ENCODE results near the gene PARM1. TPM values are rescaled to one million over a fixed set of nuclear protein-coding genes. Genes with fewer than 3 reads are reported as not detected.

PARM1 gene
- total and polyA plus RNA-seq, 2 of the 4 experiments (the other 2 are of a cell fraction) = 0.07 to 0.18 TPM

- Histone ChIP-seq H3K23ac (ENCODE audit: low read depth, low read length) (no peak overlapping the region), H3K9me3 (ENCODE audit: control insufficient read depth, insufficient read depth, low read length) (no peaks in the 10 kb centered on the region), H3K27me3 (ENCODE audit: control insufficient read depth, insufficient read depth, low read length) (peaks cover 41% of the 10 kb centered on the region), H3K79me1 (ENCODE audit: low read depth in 1 of 2, low read length in 2 of 2) (no peaks in the 10 kb centered on the region), H4K20me1 (ENCODE audit: insufficient read depth, low read length) (no peaks in the 10 kb centered on the region; the same call in 1 of the 2 replicates), H2AFZ (replicated peaks; ENCODE audit: low read length, poor library complexity) (no peak overlapping the region), H4K91ac (ENCODE audit: insufficient read depth, low read depth, low read length) (no peak overlapping the region), H3K4me1 (ENCODE audit: control insufficient read depth, insufficient read depth, low read length) (no peaks in the 10 kb centered on the region), H2AK9ac (replicated peaks; ENCODE audit: low read depth, low read length, poor library complexity) (no peak overlapping the region), H3K27ac (ENCODE audit: insufficient read depth, low read length) (no peak overlapping the region), H3K9me1 (ENCODE audit: insufficient read depth, low read length) (no peaks in the 10 kb centered on the region), H4K8ac (ENCODE audit: low read depth in 2 of 2, low read length in 2 of 2) (no peak overlapping the region), H3K4me2 (ENCODE audit: low read depth, low read length) (no peak overlapping the region), H3K9ac (ENCODE audit: low read depth, low read length) (no peak overlapping the region), H3K56ac (ENCODE audit: extremely low read depth, insufficient read depth, low read length) (no peak overlapping the region), H2AK5ac (ENCODE audit: low read depth, low read length) (no peak overlapping the region), H3K4ac (ENCODE audit: low read depth, low read length) (no peak overlapping the region), H2BK20ac (ENCODE audit: low read depth, low read length) (no peak overlapping the region), H2BK5ac (ENCODE audit: low read depth, low read length, poor library complexity, severe bottlenecking) (no peak overlapping the region), H4K5ac (ENCODE audit: low read depth, low read length) (no peak overlapping the region), H3K36me3 (ENCODE audit: control insufficient read depth, insufficient read depth, low read length) (no peaks in the 10 kb centered on the region), H3K4me3 (ENCODE audit: insufficient read depth, low read depth, low read length) (no peak overlapping the region), H2BK15ac (ENCODE audit: low read depth, low read length) (no peak overlapping the region), H3K18ac (ENCODE audit: low read depth, low read length) (no peak overlapping the region), H2BK120ac (ENCODE audit: low read depth, low read length) (no peak overlapping the region), H3K14ac (replicated peaks; ENCODE audit: low read depth, low read length) (no peak overlapping the region)
- BruUV-seq (replicated peaks) = no TSS peak
- POLR2A ChIA-PET (ENCODE audit: unreplicated experiment) = no interaction called here
- DNase-seq (no peak), ATAC-seq (ENCODE audit: low read depth) (no peak)
- no CpG with 5 or more reads among the region's 6 CpGs for WGBS, 2 experiments (ENCODE audit: extremely low coverage in 2 of 2, insufficient read length in 1 of 2)
- dilution Hi-C loops (cut with HindIII; ENCODE audit: low sequenced_read_pairs, unreplicated experiment) = no loop called here
- TF ChIP-seq RCOR1 (IDR thresholded peaks at IDR 0.05; ENCODE audit: insufficient replicate concordance, low read length) (no peak), RFX5 (IDR thresholded peaks at IDR 0.05; ENCODE audit: low read depth, low read length) (no peak), FOS (IDR thresholded peaks at IDR 0.05; ENCODE audit: low read depth, low read length) (no peak)
- CTCF ChIA-PET = interaction anchor here (1.3 to 2.1 kb wide), 2 partner anchors 11 to 566 kb away, joined by 3 to 4 read pairs; no protein-coding TSS in a partner anchor
- intact Hi-C loops (cut with micrococcal nuclease) = loop anchor here (1.0 to 5.0 kb wide), 3 partner anchors 355 to 558 kb away; no protein-coding TSS in a partner anchor
- in situ Hi-C loops (cut with MboI; ENCODE audit: low sequenced_read_pairs) = no loop called here
Observed at GRCh38 chr4:74932010-74932409, 906 bp upstream of the PARM1 start.
